Measurements from ENCODE around the gene ACTL10. TPM values are rescaled to one million over a fixed set of nuclear protein-coding genes. Genes with fewer than 3 reads are reported as not detected.
A peak's percentile ranks its signal among the peaks of the same experiment; 100 is the strongest.

ACTL10 gene
- total and polyA plus RNA-seq, 2 donors (not counting 1 experiment from before 2014, with no cell fraction given): 1.2 to 6.3 TPM

DNA sequence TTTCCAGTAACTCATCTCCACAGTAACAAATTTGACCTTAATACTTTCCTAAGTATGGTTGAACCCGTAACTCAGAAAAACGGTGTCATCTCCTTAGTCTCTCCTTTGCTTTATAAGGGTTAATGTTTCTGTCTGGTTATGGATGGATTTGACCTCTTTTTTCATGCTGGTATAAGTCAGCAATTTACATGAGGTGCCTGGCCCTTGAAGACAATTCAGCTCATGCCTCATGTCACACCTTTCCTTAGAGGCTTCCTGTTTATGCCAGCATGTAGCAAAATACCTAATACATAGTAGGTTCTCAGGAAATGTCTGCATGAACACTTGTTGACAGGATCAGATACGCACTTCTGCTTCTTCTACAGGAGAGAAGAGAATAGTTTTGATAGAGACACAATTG lies 42.3 kb upstream of the ACTL10 start:
- CTCF ChIA-PET: interaction anchor here (0.7 kb wide), 1 partner anchor 167 kb away, joined by 4 read pairs; no protein-coding TSS in a partner anchor
- no peaks in the 10 kb centered on the region for H3K27me3 ChIP-seq (replicated peaks in 1 of 4; ENCODE audit: control extremely low read depth in 1 of 4, control insufficient read depth in 3 of 4, insufficient read depth in 4 of 4, low read length in 3 of 4)
- H3K9me3 Mint-ChIP-seq (ENCODE audit: insufficient read depth): no peaks in the 10 kb centered on the region
- H3K27ac Mint-ChIP-seq: peak overlapping the region; percentile 3
- H2AFZ ChIP-seq (ENCODE audit: insufficient read depth, low read depth, low read length, poor library complexity, severe bottlenecking): no peak overlapping the region
- peaks cover 0 to 4% (median 0%) of the 10 kb centered on the region in 3 donors for H3K9me3 ChIP-seq (ENCODE audit: control extremely low read depth in 1 of 3, control insufficient read depth in 2 of 3, insufficient read depth in 1 of 3, low read length in 2 of 3)
- peaks cover 3% of the 10 kb centered on the region for H3K79me2 ChIP-seq (ENCODE audit: control insufficient read depth, insufficient read depth, low read length)
- POLR2A ChIA-PET: interaction anchor here (0.7 kb wide), 1 partner anchor 1087 kb away, joined by 4 read pairs; no protein-coding TSS in a partner anchor
- DNase-seq (no peak), ATAC-seq (ENCODE audit: low read depth) (no peak)
- no peaks in the 10 kb centered on the region for H3K27me3 Mint-ChIP-seq
- intact Hi-C loops (cut with micrococcal nuclease): no loop called here
- peaks cover 18% of the 10 kb centered on the region for H3K4me1 Mint-ChIP-seq
- H3K9ac ChIP-seq (ENCODE audit: low read length): no peak overlapping the region
- peak overlapping the region; percentile 3 for H3K4me3 Mint-ChIP-seq
- H4K20me1 ChIP-seq (ENCODE audit: control insufficient read depth, insufficient read depth, low read length, poor library complexity, severe bottlenecking): no peaks in the 10 kb centered on the region
- peaks cover 7 to 8% of the 10 kb centered on the region in 2 donors for H3K4me1 ChIP-seq (ENCODE audit: control insufficient read depth in 2 of 2, insufficient read depth in 2 of 2, low read length in 2 of 2)
- H3K27ac ChIP-seq (ENCODE audit: low read length in 2 of 2): peak overlapping the region; percentile 15 to 56
- TF ChIP-seq EZH2 (IDR thresholded peaks at IDR 0.05; ENCODE audit: borderline replicate concordance, insufficient read depth, low read depth, low read length, poor library complexity, severe bottlenecking): no peak
- TF ChIP-seq, protein P1, sequence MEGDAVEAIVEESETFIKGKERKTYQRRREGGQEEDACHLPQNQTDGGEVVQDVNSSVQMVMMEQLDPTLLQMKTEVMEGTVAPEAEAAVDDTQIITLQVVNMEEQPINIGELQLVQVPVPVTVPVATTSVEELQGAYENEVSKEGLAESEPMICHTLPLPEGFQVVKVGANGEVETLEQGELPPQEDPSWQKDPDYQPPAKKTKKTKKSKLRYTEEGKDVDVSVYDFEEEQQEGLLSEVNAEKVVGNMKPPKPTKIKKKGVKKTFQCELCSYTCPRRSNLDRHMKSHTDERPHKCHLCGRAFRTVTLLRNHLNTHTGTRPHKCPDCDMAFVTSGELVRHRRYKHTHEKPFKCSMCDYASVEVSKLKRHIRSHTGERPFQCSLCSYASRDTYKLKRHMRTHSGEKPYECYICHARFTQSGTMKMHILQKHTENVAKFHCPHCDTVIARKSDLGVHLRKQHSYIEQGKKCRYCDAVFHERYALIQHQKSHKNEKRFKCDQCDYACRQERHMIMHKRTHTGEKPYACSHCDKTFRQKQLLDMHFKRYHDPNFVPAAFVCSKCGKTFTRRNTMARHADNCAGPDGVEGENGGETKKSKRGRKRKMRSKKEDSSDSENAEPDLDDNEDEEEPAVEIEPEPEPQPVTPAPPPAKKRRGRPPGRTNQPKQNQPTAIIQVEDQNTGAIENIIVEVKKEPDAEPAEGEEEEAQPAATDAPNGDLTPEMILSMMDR (IDR thresholded peaks at IDR 0.05): no peak
- no peak overlapping the region for H3K4me3 ChIP-seq (ENCODE audit: control extremely low read depth in 1 of 5, extremely low read depth in 1 of 5, insufficient read depth in 1 of 5, low read depth in 2 of 5, low read length in 4 of 5)
- H3K4me2 ChIP-seq (replicated peaks; ENCODE audit: low read depth, low read length, poor library complexity, severe bottlenecking): peak overlapping the region; percentile 27
- peaks cover 1 to 30% of the 10 kb centered on the region in 2 experiments for H3K36me3 ChIP-seq (replicated peaks in 1 of 2; ENCODE audit: control extremely low read depth in 1 of 2, control insufficient read depth in 1 of 2, extremely low read depth in 1 of 2, insufficient read depth in 2 of 2, low read length in 1 of 2)
- 50% methylated on average over 1 of the region's 3 CpGs for WGBS (ENCODE audit: insufficient coverage)

DNA sequence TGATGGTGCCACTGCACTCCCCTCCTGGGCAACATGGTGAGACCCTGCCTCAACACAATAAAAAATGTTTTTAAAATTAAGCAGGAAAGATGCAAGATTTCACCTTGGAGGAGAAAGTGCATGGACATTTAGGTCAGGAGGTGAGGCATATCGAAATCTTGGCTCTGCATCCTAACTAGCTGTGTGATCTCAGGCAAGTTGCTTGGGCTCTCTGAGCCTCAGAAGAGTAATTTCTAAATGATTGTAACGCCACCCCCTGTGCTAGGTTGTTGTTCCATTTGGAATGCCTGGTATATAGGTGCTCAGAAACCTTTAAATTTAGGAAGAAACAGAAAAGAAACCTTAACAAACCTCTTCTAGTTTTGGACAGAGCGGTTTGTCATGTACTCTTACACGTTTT lies 40.6 kb upstream of the ACTL10 start:
- Histone ChIP-seq H3K9ac (ENCODE audit: low read length) (no peak overlapping the region), H3K27me3 (replicated peaks in 1 of 4; ENCODE audit: control extremely low read depth in 1 of 4, control insufficient read depth in 3 of 4, insufficient read depth in 4 of 4, low read length in 3 of 4) (no peaks in the 10 kb centered on the region), H3K4me1 (ENCODE audit: control insufficient read depth in 2 of 2, insufficient read depth in 2 of 2, low read length in 2 of 2) (peaks cover 7 to 8% of the 10 kb centered on the region in 2 donors), H3K4me3 (ENCODE audit: control extremely low read depth in 1 of 5, extremely low read depth in 1 of 5, insufficient read depth in 1 of 5, low read depth in 2 of 5, low read length in 4 of 5) (no peak overlapping the region), H2AFZ (ENCODE audit: insufficient read depth, low read depth, low read length, poor library complexity, severe bottlenecking) (no peak overlapping the region), H3K27ac (ENCODE audit: low read length in 2 of 2) (no peak overlapping the region), H3K4me2 (replicated peaks; ENCODE audit: low read depth, low read length, poor library complexity, severe bottlenecking) (no peak overlapping the region), H4K20me1 (ENCODE audit: control insufficient read depth, insufficient read depth, low read length, poor library complexity, severe bottlenecking) (no peaks in the 10 kb centered on the region), H3K9me3 (ENCODE audit: control extremely low read depth in 1 of 3, control insufficient read depth in 2 of 3, insufficient read depth in 1 of 3, low read length in 2 of 3) (peaks cover 0 to 4% (median 0%) of the 10 kb centered on the region in 3 donors), H3K79me2 (ENCODE audit: control insufficient read depth, insufficient read depth, low read length) (peaks cover 3% of the 10 kb centered on the region), H3K36me3 (replicated peaks in 1 of 2; ENCODE audit: control extremely low read depth in 1 of 2, control insufficient read depth in 1 of 2, extremely low read depth in 1 of 2, insufficient read depth in 2 of 2, low read length in 1 of 2) (peaks cover 1 to 43% of the 10 kb centered on the region in 2 experiments)
- 97% methylated on average over 2 of the region's 4 CpGs for WGBS (ENCODE audit: insufficient coverage)
- intact Hi-C loops (cut with micrococcal nuclease): no loop called here
- Mint-ChIP-seq H3K4me1 (peaks cover 18% of the 10 kb centered on the region), H3K27me3 (no peaks in the 10 kb centered on the region), H3K27ac (no peak overlapping the region), H3K9me3 (ENCODE audit: insufficient read depth) (no peaks in the 10 kb centered on the region), H3K4me3 (no peak overlapping the region)
- TF ChIP-seq, protein P1 (IDR thresholded peaks at IDR 0.05): no peak
- TF ChIP-seq EZH2 (IDR thresholded peaks at IDR 0.05; ENCODE audit: borderline replicate concordance, insufficient read depth, low read depth, low read length, poor library complexity, severe bottlenecking): no peak
- ATAC-seq (ENCODE audit: low read depth) (no peak), DNase-seq (no peak)
- ChIA-PET CTCF (interaction anchor here (1.2 kb wide), 1 partner anchor 42 kb away, joined by 4 read pairs; no protein-coding TSS in a partner anchor), POLR2A (no interaction called here)
